Cardiac fibroblast (primary cell): ENCODE results near the gene KCP.

ENCODE experiments used
- DNase-seq, 2 donors: peaks; one replicate each; pipeline versions ENCODE4 v3.0.0 to v3.0.0-alpha.2; 2010; ENCODE audit warnings: low read depth in 2 of 2
- H3K4me3 ChIP-seq, 2 donors: replicated peaks in 1 of 2; 1 replicate in 1 of 2; 2 replicates in 1 of 2; pipeline ENCODE4 v1.5.1; 2011; ENCODE audit warnings: low read depth in 2 of 2, low read length in 2 of 2, mild to moderate bottlenecking in 2 of 2, moderate library complexity in 1 of 2
- CTCF ChIP-seq: IDR thresholded peaks from one replicate; pipeline ENCODE4 v1.5.1; 2011; ENCODE audit warnings: low read depth, mild to moderate bottlenecking, low read length, inconsistent platforms

Gene KCP

GRCh38 chr7:128934361-128935341 lies 24.1 kb upstream of the KCP start:
- no peak for DNase-seq
- no peak overlapping the region for H3K4me3 ChIP-seq
- no peak for TF ChIP-seq CTCF

DNA sequence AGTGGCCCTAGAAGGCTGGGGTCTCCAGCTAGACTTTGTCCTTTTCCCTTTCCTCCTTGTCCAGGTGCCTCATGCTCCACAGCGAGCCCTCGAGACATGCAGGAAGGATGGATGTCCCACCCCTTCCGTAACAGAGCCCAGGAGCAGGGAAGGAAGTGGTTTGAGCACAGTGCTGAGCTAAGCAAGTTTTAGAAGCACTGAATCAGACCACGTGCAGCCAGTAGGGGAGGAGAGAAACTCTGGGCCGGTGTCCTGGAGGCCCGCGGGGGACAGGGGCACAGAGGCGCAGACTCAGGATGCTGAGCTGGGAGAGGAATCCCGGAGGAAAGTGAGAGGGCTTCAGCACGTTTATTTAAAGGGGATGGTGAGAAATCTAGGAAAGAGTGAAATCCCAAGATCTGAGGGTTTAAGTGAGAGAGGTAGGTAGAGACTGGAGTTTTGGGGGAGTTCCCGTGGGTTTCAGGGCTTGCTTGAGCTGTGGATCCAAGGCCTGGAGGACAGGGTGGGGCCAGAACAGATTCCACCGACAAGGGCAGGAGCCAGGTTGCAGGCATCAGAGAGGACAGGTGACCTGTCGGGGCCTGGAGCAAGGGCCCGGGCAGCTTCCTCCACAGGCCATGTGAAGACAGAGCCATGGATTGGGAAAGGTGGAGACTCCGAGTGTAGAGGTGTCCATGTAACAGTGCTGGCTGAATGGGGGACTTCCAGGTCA lies 22.8 kb upstream of the KCP start:
- TF ChIP-seq CTCF: no peak
- peak; percentile 13 to 18 for DNase-seq
- no peak overlapping the region for H3K4me3 ChIP-seq

DNA sequence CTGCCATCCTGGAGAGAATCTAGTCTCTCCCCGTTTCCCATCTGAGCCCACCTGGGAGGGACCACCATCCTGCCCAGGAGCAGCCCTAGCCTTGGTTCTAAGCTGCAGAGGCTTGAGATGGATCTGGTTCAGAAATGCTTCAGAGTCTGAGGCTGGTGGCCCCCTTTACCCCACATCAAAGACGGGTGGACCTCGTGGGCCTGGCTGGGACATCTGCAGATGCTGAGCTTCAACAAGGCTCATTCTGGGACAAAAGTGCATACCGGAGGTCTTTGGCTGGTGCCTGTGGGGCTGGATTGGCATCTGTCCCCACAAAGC lies 22.3 kb upstream of the KCP start:
- no peak for DNase-seq
- no peak for TF ChIP-seq CTCF
- H3K4me3 ChIP-seq: no peak overlapping the region

GRCh38 chr7:128931965-128932861 lies 21.7 kb upstream of the KCP start:
- no peak for TF ChIP-seq CTCF
- no peak overlapping the region for H3K4me3 ChIP-seq
- no peak for DNase-seq

- H3K4me3 ChIP-seq: no peak overlapping the region
- no peak for TF ChIP-seq CTCF
- no peak for DNase-seq
Measured at GRCh38 chr7:128931190-128931798, 20.8 kb upstream of the KCP start.
